GM12872 (cell line): ENCODE results near the gene USP24.

Source experiments
- TF ChIP-seq, protein P1 (sequence below): IDR thresholded peaks from 3 replicates; pipeline ENCODE4 v1.5.1; 2011; ENCODE audit warnings: low read depth, mild to moderate bottlenecking, low read length, moderate library complexity; ENCODE audit not compliant: insufficient read depth

The USP24 gene

DNA sequence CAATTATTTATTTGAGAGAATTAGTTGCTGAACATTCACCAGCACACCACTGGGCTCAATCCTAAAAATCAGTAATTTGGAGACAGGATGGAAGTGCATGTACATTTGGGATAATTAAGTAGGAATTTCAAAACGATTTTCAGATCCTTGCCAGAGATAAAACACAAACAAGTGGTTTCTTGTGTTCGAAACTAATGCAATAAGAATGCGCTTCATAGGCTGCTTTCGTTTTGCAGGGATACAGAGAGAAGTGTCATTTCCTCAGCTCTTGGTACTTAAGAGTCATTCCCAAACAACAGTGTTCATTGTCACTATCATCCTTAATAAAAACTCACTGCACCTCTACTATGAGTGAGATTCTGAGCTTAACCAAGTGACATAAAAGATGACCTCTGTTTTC, 20.6 kb upstream of the USP24 start:
- TF ChIP-seq, protein P1, sequence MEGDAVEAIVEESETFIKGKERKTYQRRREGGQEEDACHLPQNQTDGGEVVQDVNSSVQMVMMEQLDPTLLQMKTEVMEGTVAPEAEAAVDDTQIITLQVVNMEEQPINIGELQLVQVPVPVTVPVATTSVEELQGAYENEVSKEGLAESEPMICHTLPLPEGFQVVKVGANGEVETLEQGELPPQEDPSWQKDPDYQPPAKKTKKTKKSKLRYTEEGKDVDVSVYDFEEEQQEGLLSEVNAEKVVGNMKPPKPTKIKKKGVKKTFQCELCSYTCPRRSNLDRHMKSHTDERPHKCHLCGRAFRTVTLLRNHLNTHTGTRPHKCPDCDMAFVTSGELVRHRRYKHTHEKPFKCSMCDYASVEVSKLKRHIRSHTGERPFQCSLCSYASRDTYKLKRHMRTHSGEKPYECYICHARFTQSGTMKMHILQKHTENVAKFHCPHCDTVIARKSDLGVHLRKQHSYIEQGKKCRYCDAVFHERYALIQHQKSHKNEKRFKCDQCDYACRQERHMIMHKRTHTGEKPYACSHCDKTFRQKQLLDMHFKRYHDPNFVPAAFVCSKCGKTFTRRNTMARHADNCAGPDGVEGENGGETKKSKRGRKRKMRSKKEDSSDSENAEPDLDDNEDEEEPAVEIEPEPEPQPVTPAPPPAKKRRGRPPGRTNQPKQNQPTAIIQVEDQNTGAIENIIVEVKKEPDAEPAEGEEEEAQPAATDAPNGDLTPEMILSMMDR: no peak

DNA sequence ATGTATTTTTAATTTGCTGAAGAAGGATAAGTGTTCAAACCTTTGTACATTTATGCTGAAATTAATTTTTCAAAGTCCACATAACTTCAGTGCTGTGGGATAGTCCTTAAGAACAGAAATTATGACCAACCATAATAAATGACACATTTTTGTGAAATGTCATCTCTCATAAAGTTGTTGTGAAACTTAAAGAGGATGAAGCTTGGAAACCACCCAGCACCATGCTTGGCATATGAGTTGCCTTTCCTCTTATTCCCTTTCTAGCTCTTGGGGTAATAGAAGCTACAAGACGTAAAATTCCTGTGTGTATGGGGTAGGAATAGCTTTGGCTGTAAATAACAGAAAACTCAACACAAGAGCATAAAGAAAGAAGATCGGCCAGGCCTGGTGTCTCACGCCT, 18.9 kb upstream of the USP24 start:
- TF ChIP-seq, protein P1: no peak

DNA sequence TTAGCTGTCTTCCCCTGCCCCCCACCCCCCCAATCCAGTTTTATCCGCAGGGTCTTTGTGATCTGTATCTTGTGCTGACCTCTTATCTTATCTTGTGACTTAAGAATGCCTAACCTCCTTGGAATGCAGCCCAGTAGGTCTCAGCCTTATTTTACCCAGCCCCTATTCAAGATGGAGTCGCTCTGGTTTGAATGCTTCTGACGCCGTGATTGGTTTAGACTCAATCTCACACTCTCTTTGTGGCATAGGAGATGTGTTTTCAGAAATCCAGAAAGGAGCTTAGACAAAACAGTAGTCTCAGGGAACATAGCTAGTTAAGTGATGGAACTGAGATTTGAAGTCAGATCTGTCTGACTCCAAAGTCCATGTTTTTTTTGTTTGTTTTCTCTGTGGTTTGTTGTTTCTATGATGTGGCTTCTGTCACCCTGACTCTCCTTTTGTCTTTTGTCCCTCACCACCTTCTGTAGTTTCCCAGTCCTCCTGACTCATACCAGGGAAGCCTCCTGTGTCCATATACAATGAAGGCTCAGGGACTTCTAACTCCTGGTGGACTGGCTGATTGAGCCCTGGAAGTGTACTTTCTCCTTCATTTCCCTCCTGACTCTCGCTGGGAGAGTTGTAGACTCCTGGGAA, 18.1 kb upstream of the USP24 start:
- TF ChIP-seq, protein P1: no peak

DNA sequence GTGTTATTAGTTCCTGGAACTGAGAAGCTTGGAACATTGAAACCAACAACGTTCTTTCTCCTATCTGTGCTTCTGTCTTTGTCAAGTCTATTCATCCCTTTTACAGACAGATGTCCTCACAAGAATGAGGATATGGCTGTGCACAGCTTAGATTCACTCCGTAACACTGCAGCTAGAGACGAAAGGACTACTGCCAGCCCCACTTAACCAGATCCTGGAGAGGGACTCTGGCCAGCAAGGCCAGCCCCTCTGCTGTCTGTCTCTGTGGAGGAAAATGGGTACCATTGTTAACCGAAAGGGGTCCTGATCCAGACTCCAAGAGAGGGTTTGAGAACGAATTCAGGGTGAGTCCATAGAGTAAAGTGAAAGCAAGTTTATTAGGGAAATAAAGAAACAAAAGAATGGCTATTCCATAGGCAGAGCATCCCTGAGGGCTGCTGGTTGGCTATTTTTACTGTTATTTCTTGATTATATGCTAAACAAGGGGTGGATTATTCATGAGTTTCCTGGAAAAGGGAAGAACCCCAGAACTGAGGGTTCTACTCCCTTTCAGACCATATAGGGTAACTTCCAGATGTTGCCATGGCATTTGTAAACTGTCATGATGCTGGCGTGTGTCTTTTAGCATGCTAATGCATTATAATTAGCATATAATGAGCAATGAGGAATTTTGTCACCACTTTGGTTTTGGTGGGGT, 17.4 kb upstream of the USP24 start:
- TF ChIP-seq, protein P1: no peak

DNA sequence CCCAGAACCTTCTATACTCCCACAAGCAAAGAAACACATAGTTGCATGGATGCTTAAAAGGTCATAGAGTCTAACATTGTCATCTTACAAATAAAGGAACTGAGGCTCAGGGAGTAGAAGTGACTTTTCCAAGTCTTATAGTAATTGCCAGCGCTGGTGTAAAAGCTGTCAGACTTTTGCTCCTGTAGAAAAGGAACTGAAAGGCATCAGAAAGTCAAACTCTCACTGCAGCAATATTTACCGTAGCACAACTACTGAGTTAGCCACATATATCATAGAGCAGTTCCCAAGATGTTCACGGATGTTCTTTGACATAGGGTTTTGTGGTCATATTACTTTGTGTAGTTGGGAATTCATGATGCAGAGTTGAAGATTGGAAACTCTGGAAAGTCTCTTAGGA, 16.6 kb upstream of the USP24 start:
- TF ChIP-seq, protein P1: no peak

DNA sequence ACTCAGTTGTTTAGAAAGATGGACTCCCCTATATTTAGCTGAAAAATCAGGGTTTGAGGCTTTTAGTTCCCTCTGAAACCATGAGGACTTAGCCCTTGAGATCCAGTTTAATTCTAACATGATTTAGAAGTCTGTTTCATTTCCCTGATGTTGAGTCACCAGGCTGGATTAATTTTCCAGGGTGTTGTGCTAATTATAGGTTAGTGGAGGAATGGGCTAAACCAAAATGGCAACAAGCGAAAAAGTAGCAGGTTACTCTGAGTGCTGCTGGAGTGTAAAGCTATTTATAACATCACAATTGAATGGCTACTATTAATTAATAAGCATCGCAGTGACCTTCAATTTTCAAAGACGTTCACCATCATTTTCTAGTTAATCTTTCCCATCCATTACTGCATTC, 15.5 kb upstream of the USP24 start:
- TF ChIP-seq, protein P1: no peak

DNA sequence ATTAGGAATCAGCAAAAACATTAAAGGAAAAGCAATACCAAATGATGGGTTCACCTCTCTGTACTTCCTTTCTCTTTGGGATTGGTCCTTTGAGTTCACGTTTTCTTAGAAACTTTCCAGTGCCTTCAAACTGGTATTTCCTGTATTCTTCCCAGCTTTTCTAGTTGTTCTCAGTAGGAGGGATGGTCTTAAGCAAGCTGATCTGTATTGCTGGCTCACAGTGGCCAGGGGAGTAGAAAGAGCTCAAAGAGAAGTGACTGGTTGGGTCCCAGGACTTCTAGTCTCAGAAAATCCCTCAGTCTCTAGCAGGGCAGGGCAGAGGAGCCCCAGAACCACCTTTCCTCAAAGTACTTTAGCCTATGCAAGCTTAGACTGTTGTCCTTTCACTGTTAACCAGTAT, 10.1 kb upstream of the USP24 start:
- TF ChIP-seq, protein P1: no peak
